KMS-11 (cell line): ENCODE results near the gene ARHGAP22.

Experiments
- H2AFZ ChIP-seq: fragments of 200-600 bp; sonication (generic); 2 replicates; pipeline ENCODE4 v1.6.1; 2016; ENCODE audit warnings: antibody characterized with exemption, mixed run types, low read depth
- H3K27ac ChIP-seq: fragments of 200-600 bp; sonication (generic); 2 replicates; pipeline ENCODE4 v1.6.1; 2016; ENCODE audit warnings: mild to moderate bottlenecking, mixed run types
- H3K27me3 ChIP-seq: fragments of 200-600 bp; sonication (generic); 2 replicates; pipeline ENCODE4 v1.6.1; 2017; ENCODE audit warnings: mild to moderate bottlenecking, low read depth, mixed run types, moderate library complexity; ENCODE audit not compliant: insufficient read depth
- H3K36me3 ChIP-seq: fragments of 200-600 bp; sonication (generic); 2 replicates; pipeline ENCODE4 v1.6.1; 2017; ENCODE audit warnings: mild to moderate bottlenecking, mixed run types; ENCODE audit not compliant: insufficient read depth
- H3K4me1 ChIP-seq: fragments of 200-600 bp; sonication (generic); 2 replicates; pipeline ENCODE4 v1.6.1; 2016; ENCODE audit warnings: mild to moderate bottlenecking, low read depth, mixed run types; ENCODE audit not compliant: poor library complexity, severe bottlenecking
- H3K4me2 ChIP-seq: fragments of 200-600 bp; sonication (generic); 2 replicates; pipeline ENCODE4 v1.7.0; 2016; ENCODE audit warnings: mild to moderate bottlenecking, mixed run types
- H3K4me3 ChIP-seq: fragments of 200-600 bp; sonication (generic); IDR thresholded peaks from 2 replicates; pipeline ENCODE4 v1.6.1; 2017; ENCODE audit warnings: low read depth, low read length, mixed read lengths; ENCODE audit not compliant: insufficient read depth
- H3K79me2 ChIP-seq: fragments of 200-600 bp; sonication (generic); 2 replicates; pipeline ENCODE4 v1.6.1; 2016; ENCODE audit warnings: low read depth, mixed run types; ENCODE audit not compliant: insufficient read depth
- H3K9ac ChIP-seq: fragments of 200-600 bp; sonication (generic); 2 replicates; pipeline ENCODE4 v1.6.1; 2016; ENCODE audit warnings: mild to moderate bottlenecking, mixed run types
- H4K20me1 ChIP-seq: fragments of 200-600 bp; sonication (generic); 2 replicates; pipeline ENCODE4 v1.6.1; 2016; ENCODE audit warnings: mild to moderate bottlenecking, mixed run types; ENCODE audit not compliant: insufficient read depth
- CTCF ChIP-seq: fragments of 200-600 bp; sonication (generic); conservative IDR thresholded peaks from 2 replicates; pipeline ENCODE4 v1.6.1; 2017; ENCODE audit warnings: low read depth, mild to moderate bottlenecking, antibody characterized with exemption, low read length, moderate library complexity, mixed read lengths

ARHGAP22 gene

GRCh38 chr10:48543182-48543844 lies 61.6 kb downstream of the ARHGAP22 start:
- no peaks in the 10 kb centered on the region for H3K79me2 ChIP-seq
- H3K27me3 ChIP-seq, result no peaks in the 10 kb centered on the region
- no peaks in the 10 kb centered on the region for H3K4me1 ChIP-seq
- no peak overlapping the region for H3K27ac ChIP-seq
- H3K9ac ChIP-seq, result no peak overlapping the region
- no peak for TF ChIP-seq CTCF
- no peak overlapping the region for H2AFZ ChIP-seq
- H3K4me2 ChIP-seq, result no peak overlapping the region
- H3K36me3 ChIP-seq, result no peaks in the 10 kb centered on the region
- no peaks in the 10 kb centered on the region for H4K20me1 ChIP-seq
- no peak overlapping the region for H3K4me3 ChIP-seq

GRCh38 chr10:48542471-48543181 lies 62.2 kb downstream of the ARHGAP22 start:
- H3K27me3 ChIP-seq, result no peaks in the 10 kb centered on the region
- no peak overlapping the region for H3K9ac ChIP-seq
- no peaks in the 10 kb centered on the region for H4K20me1 ChIP-seq
- H3K4me3 ChIP-seq, result no peak overlapping the region
- no peak overlapping the region for H3K4me2 ChIP-seq
- TF ChIP-seq CTCF, result no peak
- H3K4me1 ChIP-seq, result no peaks in the 10 kb centered on the region
- no peak overlapping the region for H3K27ac ChIP-seq
- H3K79me2 ChIP-seq, result no peaks in the 10 kb centered on the region
- H3K36me3 ChIP-seq, result no peaks in the 10 kb centered on the region
- no peak overlapping the region for H2AFZ ChIP-seq

GRCh38 chr10:48541144-48541795 lies 63.6 kb downstream of the ARHGAP22 start:
- H3K4me1 ChIP-seq, result no peaks in the 10 kb centered on the region
- no peak overlapping the region for H3K4me3 ChIP-seq
- H3K9ac ChIP-seq, result no peak overlapping the region
- no peak overlapping the region for H3K27ac ChIP-seq
- H4K20me1 ChIP-seq, result no peaks in the 10 kb centered on the region
- H3K79me2 ChIP-seq, result no peaks in the 10 kb centered on the region
- no peak overlapping the region for H3K4me2 ChIP-seq
- no peak for TF ChIP-seq CTCF
- no peaks in the 10 kb centered on the region for H3K36me3 ChIP-seq
- no peak overlapping the region for H2AFZ ChIP-seq
- H3K27me3 ChIP-seq, result no peaks in the 10 kb centered on the region

- no peaks in the 10 kb centered on the region for H3K36me3 ChIP-seq
- no peaks in the 10 kb centered on the region for H3K79me2 ChIP-seq
- no peak overlapping the region for H3K9ac ChIP-seq
- no peak overlapping the region for H3K27ac ChIP-seq
- H3K4me3 ChIP-seq, result no peak overlapping the region
- H3K27me3 ChIP-seq, result no peaks in the 10 kb centered on the region
- no peaks in the 10 kb centered on the region for H4K20me1 ChIP-seq
- TF ChIP-seq CTCF, result no peak
- H2AFZ ChIP-seq, result no peak overlapping the region
- H3K4me1 ChIP-seq, result no peaks in the 10 kb centered on the region
- H3K4me2 ChIP-seq, result no peak overlapping the region
Observed at GRCh38 chr10:48538611-48539010, 66.3 kb downstream of the ARHGAP22 start.
